Psoas muscle (tissue), 8 donors: Measurements from ENCODE around the gene ADRA2A. TPM values are rescaled to one million over a fixed set of nuclear protein-coding genes. Genes with fewer than 3 reads are reported as not detected.

Experiments used
- ATAC-seq, 4 donors: fragments of 200-7000 bp; cut with Tn5 transposase; one replicate each; pipeline ENCODE4 v1.9.1; 2020; ENCODE audit warnings: moderate library complexity in 3 of 4, mild to moderate bottlenecking in 2 of 4
- DNase-seq, 2 donors: peaks; one replicate each; pipeline ENCODE4 v3.0.0-alpha.2; 2020
- H3K27ac ChIP-seq: fragments of 200-600 bp; one replicate; pipeline ENCODE4 v1.8.0; 2022
- H3K27me3 ChIP-seq, 3 donors: fragments of 200-600 bp in 1 of 3; one replicate each; pipeline versions ENCODE4 v1.6.1 to v1.8.0; 2013 to 2022; ENCODE audit warnings: low read length in 2 of 3, mild to moderate bottlenecking in 2 of 3, moderate library complexity in 1 of 3; ENCODE audit not compliant: insufficient read depth in 3 of 3
- H3K36me3 ChIP-seq, 2 donors: fragments of 200-600 bp in 1 of 2; one replicate each; pipeline versions ENCODE4 v1.6.1 to v1.8.0; 2013 to 2022; ENCODE audit warnings: low read depth in 1 of 2, mild to moderate bottlenecking in 1 of 2, moderate library complexity in 1 of 2; ENCODE audit not compliant: insufficient read depth in 1 of 2
- H3K4me1 ChIP-seq: fragments of 200-600 bp; one replicate; pipeline ENCODE4 v1.8.0; 2022
- H3K4me3 ChIP-seq: fragments of 200-600 bp; one replicate; pipeline ENCODE4 v1.8.0; 2022; ENCODE audit warnings: mild to moderate bottlenecking
- H3K9me3 ChIP-seq: fragments of 200-600 bp; one replicate; pipeline ENCODE4 v1.8.0; 2022
- WGBS, 3 donors: extraction: QIAGEN DNeasy Blood & Tissue Kit; methylation state at CpG; one replicate each; pipeline versions ENCODE4 v1.1.6 to v1.1.7; 2013; 5-methylcytosine and 5-hydroxymethylcytosine counted together
- intact Hi-C, 2 donors: fragments of 100-400 bp; cut with DNase I; formaldehyde crosslinking; loops; one replicate each; pipeline versions ENCODE4 v1.11.0 to v1.14.2; 2022
- polyA plus RNA-seq, 3 donors: library from polyadenylated mRNA; stranded (reverse); fragments of 200-250 nt; gene quantifications; one replicate each; pipeline ENCODE4 v1.2.3, GENCODE V29; 2013
- total RNA-seq, 4 donors: library from RNA; stranded (reverse); fragmentation: NEBNext Ultra II Directional in 2 of 4; extraction: Animal tissue kit (Norgen Biotek cat#: 25700) in 2 of 4; gene quantifications; one replicate each; pipeline versions ENCODE4 v1.2.1 to v1.2.4, GENCODE V29; 2021 to 2023
- TF ChIP-seq, protein P1 (sequence below): fragments of 200-600 bp; IDR thresholded peaks from one replicate; pipeline ENCODE4 v1.8.0; 2022; ENCODE audit warnings: antibody characterized with exemption
- donor health status: healthy with polysubstance abuse.
- donor health status: DM: no; HTN: no; CAD: no; lungs with moderate emphysema.
- donor health status: Bipolar disorder and iron deficiency.
- donor health status: healthy.
- donor health status: DM: yes; HTN: yes; CAD: no.
- donor health status: DM: no; HTN: no; CAD: no.
- donor health status: DM: no; HTN: no; CAD: no.
- donor health status: DM: yes; HTN: yes; CAD: no.

ADRA2A gene
- total and polyA plus RNA-seq, 7 donors, result 0.12 to 17.2 (median 0.45) TPM

DNA sequence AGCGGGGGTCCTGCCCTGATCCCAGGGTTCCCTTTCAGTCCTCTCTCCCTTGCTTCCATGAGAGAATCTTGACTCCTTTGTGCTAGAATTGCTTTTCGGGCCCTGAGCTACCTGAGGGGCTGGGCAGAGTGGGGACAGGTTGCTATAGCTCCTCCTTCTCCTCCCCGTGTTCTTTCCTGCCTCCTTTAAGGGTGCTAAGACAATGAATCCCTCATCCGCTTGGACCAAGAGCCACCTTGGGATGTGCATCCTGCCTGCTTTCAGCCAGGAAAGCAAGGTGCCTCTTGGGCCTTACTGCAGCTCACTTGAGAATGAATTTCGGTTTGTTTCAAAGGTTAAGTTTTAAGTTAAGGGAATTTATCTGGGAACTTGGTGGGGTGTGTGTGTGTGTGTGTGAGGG is 53.6 kb downstream of the ADRA2A start:
- intact Hi-C loops, result no loop called here
- no peak overlapping the region for H3K27ac ChIP-seq
- 88 to 95% (median 90%) methylated on average over 5 of the region's 5 CpGs for WGBS, 3 donors

More for the DNA sequence above, 53.6 kb downstream of the ADRA2A start:
- Histone ChIP-seq H3K36me3 (no peaks in the 10 kb centered on the region), H3K4me3 (no peak overlapping the region), H3K4me1 (no peaks in the 10 kb centered on the region), H3K27me3 (no peaks in the 10 kb centered on the region), H3K9me3 (peaks cover 4% of the 10 kb centered on the region)
- ATAC-seq (no peak), DNase-seq (no peak)
- TF ChIP-seq, protein P1, sequence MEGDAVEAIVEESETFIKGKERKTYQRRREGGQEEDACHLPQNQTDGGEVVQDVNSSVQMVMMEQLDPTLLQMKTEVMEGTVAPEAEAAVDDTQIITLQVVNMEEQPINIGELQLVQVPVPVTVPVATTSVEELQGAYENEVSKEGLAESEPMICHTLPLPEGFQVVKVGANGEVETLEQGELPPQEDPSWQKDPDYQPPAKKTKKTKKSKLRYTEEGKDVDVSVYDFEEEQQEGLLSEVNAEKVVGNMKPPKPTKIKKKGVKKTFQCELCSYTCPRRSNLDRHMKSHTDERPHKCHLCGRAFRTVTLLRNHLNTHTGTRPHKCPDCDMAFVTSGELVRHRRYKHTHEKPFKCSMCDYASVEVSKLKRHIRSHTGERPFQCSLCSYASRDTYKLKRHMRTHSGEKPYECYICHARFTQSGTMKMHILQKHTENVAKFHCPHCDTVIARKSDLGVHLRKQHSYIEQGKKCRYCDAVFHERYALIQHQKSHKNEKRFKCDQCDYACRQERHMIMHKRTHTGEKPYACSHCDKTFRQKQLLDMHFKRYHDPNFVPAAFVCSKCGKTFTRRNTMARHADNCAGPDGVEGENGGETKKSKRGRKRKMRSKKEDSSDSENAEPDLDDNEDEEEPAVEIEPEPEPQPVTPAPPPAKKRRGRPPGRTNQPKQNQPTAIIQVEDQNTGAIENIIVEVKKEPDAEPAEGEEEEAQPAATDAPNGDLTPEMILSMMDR, result no peak

Other genes with a start within 250 kb of the ADRA2A start
- gene PDCD4, start 205.1 kb upstream of the ADRA2A start, total RNA-seq, result 10 to 100 TPM; 11.3 to 19.7 (median 15.8) TPM
- gene PDCD4, start 205.1 kb upstream of the ADRA2A start, polyA plus RNA-seq, result 10 to 100 TPM in 1 of 3 donors, 1 to 10 TPM in 2; 7.6 to 10.2 (median 8.9) TPM
- 10 to 100 TPM; 14.8 to 22.3 (median 15.7) TPM for gene BBIP1, start 157.8 kb upstream of the ADRA2A start, total RNA-seq
- 10 to 100 TPM; 16.1 to 30.2 (median 19.2) TPM for gene BBIP1, start 157.8 kb upstream of the ADRA2A start, polyA plus RNA-seq
- 10 to 100 TPM; 34.8 to 41.2 (median 37.6) TPM for gene SHOC2, start 157.4 kb upstream of the ADRA2A start, total RNA-seq
- gene SHOC2, start 157.4 kb upstream of the ADRA2A start, polyA plus RNA-seq, result 10 to 100 TPM; 20.0 to 45.8 (median 22.5) TPM